Stimulated activated CD8-positive, alpha-beta memory T cell treated with anti-CD3 and anti-CD28 coated beads, Interleukin-4, amount 100 ng/mL, for 4 hours (primary cell): Measurements from ENCODE around the gene IL17REL.
A peak's percentile ranks its signal among the peaks of the same experiment; 100 is the strongest.

Source experiments
- DNase-seq, 2 donors: peaks; one replicate each; pipeline ENCODE4 v3.0.0-alpha.2; 2020; ENCODE audit warnings: low read depth in 2 of 2, low spot score in 1 of 2

IL17REL gene

GRCh38 chr22:49969751-49970527 lies 42.6 kb downstream of the IL17REL start:
- no peak for DNase-seq

- DNase-seq: no peak
Observed at GRCh38 chr22:49968831-49969661, 43.5 kb downstream of the IL17REL start.

GRCh38 chr22:49968313-49968830 lies 44.2 kb downstream of the IL17REL start:
- DNase-seq: no peak

- no peak for DNase-seq
Observed at GRCh38 chr22:49967706-49968208, 44.8 kb downstream of the IL17REL start.

GRCh38 chr22:49966774-49967705 lies 45.5 kb downstream of the IL17REL start:
- no peak for DNase-seq

- no peak for DNase-seq
Observed at GRCh38 chr22:49966041-49966773, 46.4 kb downstream of the IL17REL start.

GRCh38 chr22:49965091-49966040 lies 47.2 kb downstream of the IL17REL start:
- no peak for DNase-seq

GRCh38 chr22:49964136-49965090 lies 48.2 kb downstream of the IL17REL start:
- DNase-seq: no peak

- DNase-seq: no peak
Observed at GRCh38 chr22:49963647-49964026, 48.9 kb downstream of the IL17REL start.

- no peak for DNase-seq
Observed at GRCh38 chr22:49962751-49963646, 49.6 kb downstream of the IL17REL start.

- peak; percentile 69 to 84 for DNase-seq
Observed at GRCh38 chr22:49962012-49962750, 50.4 kb downstream of the IL17REL start.

- DNase-seq: no peak
Observed at GRCh38 chr22:49961601-49962011, 51.0 kb downstream of the IL17REL start.

- DNase-seq: no peak
Observed at GRCh38 chr22:49961005-49961600, 51.5 kb downstream of the IL17REL start.

GRCh38 chr22:49960159-49961004 lies 52.2 kb downstream of the IL17REL start, which contains the start of gene PIM3:
TSS of gene PIM3 (plus strand) at chr22:49960772. CDS start at chr22:49960948, 176 bp downstream.
- DNase-seq: peak; percentile 79 to 93

GRCh38 chr22:49959782-49960158 lies 52.8 kb downstream of the IL17REL start:
- no peak for DNase-seq
